Smooth muscle cell (in vitro differentiated cells): ENCODE data around the gene MVD. TPM values are rescaled to one million over a fixed set of nuclear protein-coding genes. Genes with fewer than 3 reads are reported as not detected.
A peak's percentile ranks its signal among the peaks of the same experiment; 100 is the strongest.

Source experiments
- DNase-seq: peaks from one replicate; lab custom pipeline; 2025; ENCODE audit not compliant: unreplicated experiment; lab: John Stamatoyannopoulos, UW
- H2AFZ ChIP-seq: fragments of 200-600 bp; sonication (generic); 2 replicates; pipeline ENCODE4 v1.6.0; 2016; ENCODE audit warnings: antibody characterized with exemption, low read depth, mild to moderate bottlenecking
- H3F3A ChIP-seq: fragments of 200-600 bp; sonication (generic); 2 replicates; pipeline ENCODE4 v1.6.0; 2017; ENCODE audit warnings: antibody characterized with exemption, low read depth
- H3K27ac ChIP-seq: fragments of 200-600 bp; sonication (generic); 2 replicates; pipeline ENCODE4 v1.5.1; 2016; ENCODE audit warnings: low read depth, mild to moderate bottlenecking
- H3K27me3 ChIP-seq: fragments of 200-600 bp; sonication (generic); 2 replicates; pipeline ENCODE4 v1.6.1; 2016; ENCODE audit warnings: low read depth, mild to moderate bottlenecking
- H3K36me3 ChIP-seq: fragments of 200-600 bp; sonication (generic); 2 replicates; pipeline ENCODE4 v1.5.1; 2016; ENCODE audit warnings: low read depth
- H3K4me1 ChIP-seq: fragments of 200-600 bp; sonication (generic); 2 replicates; pipeline ENCODE4 v1.5.1; 2016; ENCODE audit warnings: low read depth
- H3K4me2 ChIP-seq: fragments of 200-600 bp; sonication (generic); 2 replicates; pipeline ENCODE4 v1.6.0; 2016; ENCODE audit warnings: mild to moderate bottlenecking
- H3K4me3 ChIP-seq: fragments of 200-600 bp; sonication (generic); 2 replicates; pipeline ENCODE4 v1.5.1; 2016; ENCODE audit warnings: mild to moderate bottlenecking
- H3K79me2 ChIP-seq: fragments of 200-600 bp; sonication (generic); 2 replicates; pipeline ENCODE4 v1.6.0; 2016; ENCODE audit warnings: low read depth, mild to moderate bottlenecking
- H3K9ac ChIP-seq: fragments of 200-600 bp; sonication (generic); 2 replicates; pipeline ENCODE4 v1.6.0; 2016; ENCODE audit warnings: low read depth
- H3K9me3 ChIP-seq: fragments of 200-600 bp; sonication (generic); replicated peaks from 2 replicates; pipeline ENCODE4 v1.5.1; 2016; ENCODE audit warnings: low read depth
- H4K20me1 ChIP-seq: fragments of 200-600 bp; sonication (generic); 2 replicates; pipeline ENCODE4 v1.6.0; 2016; ENCODE audit warnings: low read depth
- WGBS: methylation state at CpG from one replicate; pipeline ENCODE4 v1.1.7; 2016; ENCODE audit warnings: low lambda C conversion rate; 5-methylcytosine and 5-hydroxymethylcytosine counted together
- polyA plus RNA-seq: library from polyadenylated mRNA; unstranded; fragments of >200 nt; fragmentation: Nextera tagmentation; extraction: Ambion mirVana; gene quantifications from 2 replicates; pipeline ENCODE4 v1.2.1, GENCODE V29; 2016
- total RNA-seq: library from RNA; depleted of rRNA; stranded (reverse); fragments of >200 nt; gene quantifications from 2 replicates; pipeline ENCODE4 v1.2.3, GENCODE V29; 2014
- TF ChIP-seq, protein P1 (sequence below): fragments of 200-600 bp; sonication (generic); IDR thresholded peaks from 2 replicates; pipeline ENCODE4 v1.5.1; 2017; ENCODE audit warnings: borderline replicate concordance, mild to moderate bottlenecking, antibody characterized with exemption; ENCODE audit not compliant: insufficient read depth, poor library complexity, severe bottlenecking

MVD gene
- total and polyA plus RNA-seq, 2 experiments from 2014 or later = 46.1 to 113 TPM

DNA sequence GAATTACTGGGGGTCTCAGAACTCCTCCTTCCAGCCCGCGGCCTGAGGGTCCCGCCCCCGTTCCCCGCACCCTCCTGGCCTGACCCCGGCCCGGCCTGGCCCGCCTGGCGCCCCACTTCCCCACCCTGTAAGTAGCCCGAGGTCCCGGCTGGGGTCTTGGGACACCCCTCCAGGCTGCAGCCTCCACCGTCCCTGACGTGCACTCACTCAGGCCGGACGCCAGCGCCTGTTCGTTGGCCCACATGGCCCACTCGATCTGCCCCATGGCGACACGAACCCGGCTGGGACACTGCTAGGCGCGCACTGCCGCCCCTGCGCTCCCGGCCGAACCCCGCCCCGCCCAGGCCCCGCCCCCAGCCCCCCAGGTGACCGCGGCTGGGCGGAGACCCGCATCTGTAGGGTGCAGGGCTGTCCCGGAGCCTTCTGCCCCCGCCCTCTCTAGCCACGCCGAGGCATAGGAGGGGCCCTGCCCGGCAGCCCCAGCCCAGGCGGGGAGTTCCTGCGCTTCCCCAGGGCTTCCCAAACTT lies 12.1 kb downstream of the MVD start, which contains the start of gene CYBA:
TSS of gene CYBA (minus strand) at position 305 of the 527 bp plus-strand sequence. CDS start at position 265, 40 bp downstream.
- TF ChIP-seq, protein P1, sequence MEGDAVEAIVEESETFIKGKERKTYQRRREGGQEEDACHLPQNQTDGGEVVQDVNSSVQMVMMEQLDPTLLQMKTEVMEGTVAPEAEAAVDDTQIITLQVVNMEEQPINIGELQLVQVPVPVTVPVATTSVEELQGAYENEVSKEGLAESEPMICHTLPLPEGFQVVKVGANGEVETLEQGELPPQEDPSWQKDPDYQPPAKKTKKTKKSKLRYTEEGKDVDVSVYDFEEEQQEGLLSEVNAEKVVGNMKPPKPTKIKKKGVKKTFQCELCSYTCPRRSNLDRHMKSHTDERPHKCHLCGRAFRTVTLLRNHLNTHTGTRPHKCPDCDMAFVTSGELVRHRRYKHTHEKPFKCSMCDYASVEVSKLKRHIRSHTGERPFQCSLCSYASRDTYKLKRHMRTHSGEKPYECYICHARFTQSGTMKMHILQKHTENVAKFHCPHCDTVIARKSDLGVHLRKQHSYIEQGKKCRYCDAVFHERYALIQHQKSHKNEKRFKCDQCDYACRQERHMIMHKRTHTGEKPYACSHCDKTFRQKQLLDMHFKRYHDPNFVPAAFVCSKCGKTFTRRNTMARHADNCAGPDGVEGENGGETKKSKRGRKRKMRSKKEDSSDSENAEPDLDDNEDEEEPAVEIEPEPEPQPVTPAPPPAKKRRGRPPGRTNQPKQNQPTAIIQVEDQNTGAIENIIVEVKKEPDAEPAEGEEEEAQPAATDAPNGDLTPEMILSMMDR = no peak
- no peaks in the 10 kb centered on the region for H3K79me2 ChIP-seq
- H3K9ac ChIP-seq = peak within 1 kb of the TSS; percentile 75
- no peak within 1 kb of the TSS for H2AFZ ChIP-seq
- 0% methylated on average over 19 of the region's 41 CpGs for WGBS
- peaks cover 5% of the 10 kb centered on the region for H3K4me1 ChIP-seq
- H3K4me3 ChIP-seq = peak within 1 kb of the TSS; percentile 92
- peak; percentile 55 for DNase-seq
- peak within 1 kb of the TSS; percentile 9 for H3K27ac ChIP-seq
- no peaks in the 10 kb centered on the region for H3F3A ChIP-seq
- no peaks in the 10 kb centered on the region for H3K9me3 ChIP-seq
- H4K20me1 ChIP-seq = peaks cover 29% of the 10 kb centered on the region
- H3K36me3 ChIP-seq = no peaks in the 10 kb centered on the region
- no peaks in the 10 kb centered on the region for H3K27me3 ChIP-seq
- H3K4me2 ChIP-seq = peak within 1 kb of the TSS; percentile 99

DNA sequence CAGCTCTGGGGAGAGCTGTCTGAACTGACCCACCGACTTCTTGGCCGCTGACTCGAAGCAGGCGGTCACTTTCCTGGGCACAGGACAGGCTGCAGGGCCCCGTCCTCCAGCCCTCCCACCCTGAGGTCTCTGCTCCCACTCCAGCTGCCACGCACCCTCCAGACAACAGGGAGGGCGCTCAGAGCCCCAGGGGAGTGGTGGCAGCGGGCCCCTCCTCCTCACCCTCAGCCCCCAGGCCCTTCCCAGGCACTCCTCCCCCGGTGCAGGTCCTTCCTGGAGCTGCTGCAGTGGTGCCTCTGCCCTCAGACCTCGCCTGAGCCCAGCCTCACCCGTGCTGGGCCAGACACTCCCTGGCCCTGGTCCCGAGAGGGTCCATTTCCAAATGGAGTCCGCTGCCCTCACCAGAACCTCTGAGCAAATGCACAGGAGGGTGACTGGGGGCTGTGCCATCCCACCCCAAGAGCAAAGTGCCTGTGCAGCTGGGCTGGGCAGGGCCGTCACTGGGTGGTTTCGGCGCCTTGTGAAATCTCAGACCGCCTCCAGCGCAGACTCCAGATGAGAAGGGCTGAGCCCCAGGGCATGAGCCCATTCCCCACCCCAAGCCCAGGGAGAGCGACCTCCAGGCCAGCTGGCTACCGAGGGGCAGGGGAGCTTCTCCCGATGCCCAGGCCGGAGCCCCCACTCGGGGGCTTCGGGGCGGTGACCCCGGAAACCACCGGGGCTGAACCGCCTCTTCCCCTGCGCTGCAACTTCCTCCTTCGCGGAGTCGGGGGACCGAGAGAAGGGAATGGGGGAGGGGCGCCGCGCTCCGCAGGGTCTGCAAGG lies 12.8 kb downstream of the MVD start:
- DNase-seq = peak; percentile 36
- H3K4me1 ChIP-seq = peaks cover 5% of the 10 kb centered on the region
- peaks cover 35% of the 10 kb centered on the region for H4K20me1 ChIP-seq
- H3K9ac ChIP-seq = peak overlapping the region; percentile 75
- H3K27ac ChIP-seq = no peak overlapping the region
- H3K4me3 ChIP-seq = peak overlapping the region; percentile 92
- H3K27me3 ChIP-seq = no peaks in the 10 kb centered on the region
- TF ChIP-seq, protein P1 = no peak
- H3K79me2 ChIP-seq = no peaks in the 10 kb centered on the region
- H3F3A ChIP-seq = no peaks in the 10 kb centered on the region
- no peaks in the 10 kb centered on the region for H3K36me3 ChIP-seq
- H3K4me2 ChIP-seq = peak overlapping the region; percentile 99
- no peaks in the 10 kb centered on the region for H3K9me3 ChIP-seq
- 19% methylated on average over 26 of the region's 37 CpGs for WGBS
- no peak overlapping the region for H2AFZ ChIP-seq

DNA sequence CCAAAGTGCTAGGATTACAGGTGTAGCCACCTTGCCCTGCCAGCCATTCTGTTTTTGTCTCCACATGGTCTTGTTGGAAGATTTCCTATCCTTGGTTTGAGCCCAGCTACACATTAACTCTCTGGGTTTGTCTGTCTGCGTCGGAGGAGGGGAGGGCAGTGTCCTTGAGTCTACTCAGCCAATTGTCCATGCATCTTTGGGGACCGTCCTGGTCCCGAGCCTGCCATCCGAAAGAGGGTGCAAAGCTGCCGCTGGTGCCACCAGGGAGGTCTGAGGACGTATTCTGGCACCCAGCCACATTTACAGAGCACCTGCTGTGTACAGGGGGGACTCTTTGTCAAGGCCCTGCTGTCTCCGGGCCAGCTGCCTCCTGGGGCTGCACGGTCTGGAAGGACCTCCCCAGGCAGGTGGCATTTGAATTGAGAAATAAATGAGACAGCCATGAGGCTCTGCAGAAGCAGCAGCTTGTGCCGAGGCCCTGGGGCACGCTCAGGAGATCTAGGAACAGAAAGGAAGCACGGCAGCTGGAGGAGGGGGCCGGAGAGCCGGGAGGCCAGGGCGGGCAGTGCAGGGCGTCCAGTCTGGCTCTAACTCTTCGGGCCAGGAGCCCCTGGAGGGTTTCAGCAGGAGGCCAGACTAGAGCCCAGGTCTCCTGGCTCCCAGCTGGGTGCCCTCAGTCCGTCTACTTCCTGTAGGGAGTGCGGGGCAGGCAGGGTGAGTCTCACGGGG lies 13.5 kb downstream of the MVD start:
- Histone ChIP-seq H3K4me2 (peak overlapping the region; percentile 99), H3K9me3 (no peaks in the 10 kb centered on the region), H3K27me3 (no peaks in the 10 kb centered on the region), H3K9ac (no peak overlapping the region), H3K36me3 (no peaks in the 10 kb centered on the region), H2AFZ (no peak overlapping the region), H3K4me1 (peaks cover 5% of the 10 kb centered on the region), H3F3A (no peaks in the 10 kb centered on the region), H3K27ac (no peak overlapping the region), H4K20me1 (peaks cover 35% of the 10 kb centered on the region), H3K4me3 (peak overlapping the region; percentile 92), H3K79me2 (no peaks in the 10 kb centered on the region)
- no peak for DNase-seq
- TF ChIP-seq, protein P1 = no peak
- 89% methylated on average over 20 of the region's 20 CpGs for whole genome bisulfite sequencing
